OCI-LY3 (cell line): Measurements from ENCODE around the gene MRPL33.

Experiments used
- EZH2phosphoT487 ChIP-seq: fragments of 200-600 bp; shearing (Covaris generic); IDR thresholded peaks from 2 replicates; pipeline ENCODE4 v1.6.1; 2018; ENCODE audit warnings: antibody characterized with exemption, mixed run types, low read depth
- TF ChIP-seq, protein P1 (sequence below): fragments of 200-600, 300-600 bp; sonication (generic); IDR thresholded peaks from 2 replicates; pipeline ENCODE4 v1.5.1; 2014; ENCODE audit warnings: antibody characterized with exemption, low read length, low read depth

DNA sequence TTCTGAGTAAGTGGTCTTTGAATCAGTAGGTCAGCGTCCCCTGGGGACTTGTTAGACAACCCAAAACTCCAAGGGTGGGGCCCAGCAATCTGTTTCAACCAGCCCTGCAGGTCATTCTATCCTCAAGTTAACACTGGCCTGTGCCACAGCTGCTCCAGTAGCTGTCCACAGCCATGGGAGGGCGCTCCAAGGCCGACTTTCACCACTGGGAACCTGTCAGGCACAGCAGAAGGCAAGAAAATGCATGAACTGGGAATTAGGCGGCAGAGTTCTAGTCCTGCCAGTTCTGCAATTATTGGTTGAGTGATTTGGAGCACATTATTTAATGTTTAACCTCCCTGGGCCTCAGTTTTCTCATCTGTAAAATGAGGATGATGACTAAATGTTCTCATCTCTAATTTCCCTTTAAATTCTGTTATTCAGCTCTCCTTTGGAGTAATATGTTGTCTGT lies 17.4 kb upstream of the MRPL33 start:
- TF ChIP-seq, protein P1, sequence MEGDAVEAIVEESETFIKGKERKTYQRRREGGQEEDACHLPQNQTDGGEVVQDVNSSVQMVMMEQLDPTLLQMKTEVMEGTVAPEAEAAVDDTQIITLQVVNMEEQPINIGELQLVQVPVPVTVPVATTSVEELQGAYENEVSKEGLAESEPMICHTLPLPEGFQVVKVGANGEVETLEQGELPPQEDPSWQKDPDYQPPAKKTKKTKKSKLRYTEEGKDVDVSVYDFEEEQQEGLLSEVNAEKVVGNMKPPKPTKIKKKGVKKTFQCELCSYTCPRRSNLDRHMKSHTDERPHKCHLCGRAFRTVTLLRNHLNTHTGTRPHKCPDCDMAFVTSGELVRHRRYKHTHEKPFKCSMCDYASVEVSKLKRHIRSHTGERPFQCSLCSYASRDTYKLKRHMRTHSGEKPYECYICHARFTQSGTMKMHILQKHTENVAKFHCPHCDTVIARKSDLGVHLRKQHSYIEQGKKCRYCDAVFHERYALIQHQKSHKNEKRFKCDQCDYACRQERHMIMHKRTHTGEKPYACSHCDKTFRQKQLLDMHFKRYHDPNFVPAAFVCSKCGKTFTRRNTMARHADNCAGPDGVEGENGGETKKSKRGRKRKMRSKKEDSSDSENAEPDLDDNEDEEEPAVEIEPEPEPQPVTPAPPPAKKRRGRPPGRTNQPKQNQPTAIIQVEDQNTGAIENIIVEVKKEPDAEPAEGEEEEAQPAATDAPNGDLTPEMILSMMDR, result peak; percentile 94
- no peak for TF ChIP-seq EZH2phosphoT487
